Ovary (tissue), 3 donors: ENCODE results near the gene SLC39A12.

Source experiments
- EP300 ChIP-seq: sonication (generic); formaldehyde crosslinking; IDR thresholded peaks from one replicate; pipeline ENCODE4 v1.6.1; 2017; ENCODE audit warnings: antibody characterized with exemption
- POLR2A ChIP-seq: fragments of 450-650 bp; IDR thresholded peaks from one replicate; pipeline ENCODE4 v1.6.1; 2017; ENCODE audit warnings: antibody characterized with exemption, mild to moderate bottlenecking, moderate library complexity
- TF ChIP-seq, protein P1 (sequence below), 3 donors: fragments of 450-650 bp in 2 of 3; fragments of 200-600 bp in 1 of 3; IDR thresholded peaks; one replicate each; pipeline versions ENCODE4 v1.5.1 to v1.8.0; 2016 to 2022; ENCODE audit warnings: antibody characterized with exemption in 3 of 3, mild to moderate bottlenecking in 1 of 3
- donor health status: DM: no; HTN: no; CAD: no.

- TF ChIP-seq, protein P1, sequence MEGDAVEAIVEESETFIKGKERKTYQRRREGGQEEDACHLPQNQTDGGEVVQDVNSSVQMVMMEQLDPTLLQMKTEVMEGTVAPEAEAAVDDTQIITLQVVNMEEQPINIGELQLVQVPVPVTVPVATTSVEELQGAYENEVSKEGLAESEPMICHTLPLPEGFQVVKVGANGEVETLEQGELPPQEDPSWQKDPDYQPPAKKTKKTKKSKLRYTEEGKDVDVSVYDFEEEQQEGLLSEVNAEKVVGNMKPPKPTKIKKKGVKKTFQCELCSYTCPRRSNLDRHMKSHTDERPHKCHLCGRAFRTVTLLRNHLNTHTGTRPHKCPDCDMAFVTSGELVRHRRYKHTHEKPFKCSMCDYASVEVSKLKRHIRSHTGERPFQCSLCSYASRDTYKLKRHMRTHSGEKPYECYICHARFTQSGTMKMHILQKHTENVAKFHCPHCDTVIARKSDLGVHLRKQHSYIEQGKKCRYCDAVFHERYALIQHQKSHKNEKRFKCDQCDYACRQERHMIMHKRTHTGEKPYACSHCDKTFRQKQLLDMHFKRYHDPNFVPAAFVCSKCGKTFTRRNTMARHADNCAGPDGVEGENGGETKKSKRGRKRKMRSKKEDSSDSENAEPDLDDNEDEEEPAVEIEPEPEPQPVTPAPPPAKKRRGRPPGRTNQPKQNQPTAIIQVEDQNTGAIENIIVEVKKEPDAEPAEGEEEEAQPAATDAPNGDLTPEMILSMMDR (IDR thresholded peaks at IDR 0.05) = no peak
- TF ChIP-seq POLR2A (no peak), EP300 (no peak)
Observed at GRCh38 chr10:17959870-17960269, 8.2 kb downstream of the SLC39A12 start.
